ENCODE measurements around the gene ID3.

ID3 gene

DNA sequence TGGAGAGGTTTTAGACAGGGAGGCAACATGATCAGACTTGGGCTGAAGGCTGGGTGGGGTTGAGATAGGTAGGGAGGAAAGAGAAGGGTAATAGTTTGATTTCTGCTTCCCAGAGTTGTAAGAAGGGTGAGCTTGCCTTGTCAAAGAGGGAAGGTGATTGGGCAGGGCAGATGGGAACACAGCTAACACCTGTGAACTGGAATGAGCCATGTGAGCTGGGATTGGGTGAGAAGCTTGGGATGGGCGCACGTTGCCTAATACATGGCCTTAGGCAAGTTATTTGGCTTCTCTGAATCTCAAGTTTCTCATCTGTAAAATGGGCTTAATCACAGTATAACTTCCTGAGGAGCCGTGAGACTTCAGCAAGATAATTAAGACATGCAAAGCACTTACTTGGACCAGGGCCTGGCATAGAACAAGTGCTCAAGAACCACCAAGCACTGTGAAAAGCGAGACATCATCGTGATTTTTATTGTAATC is 33.8 kb upstream of the ID3 start:
- TF ChIP-seq, protein P1, sequence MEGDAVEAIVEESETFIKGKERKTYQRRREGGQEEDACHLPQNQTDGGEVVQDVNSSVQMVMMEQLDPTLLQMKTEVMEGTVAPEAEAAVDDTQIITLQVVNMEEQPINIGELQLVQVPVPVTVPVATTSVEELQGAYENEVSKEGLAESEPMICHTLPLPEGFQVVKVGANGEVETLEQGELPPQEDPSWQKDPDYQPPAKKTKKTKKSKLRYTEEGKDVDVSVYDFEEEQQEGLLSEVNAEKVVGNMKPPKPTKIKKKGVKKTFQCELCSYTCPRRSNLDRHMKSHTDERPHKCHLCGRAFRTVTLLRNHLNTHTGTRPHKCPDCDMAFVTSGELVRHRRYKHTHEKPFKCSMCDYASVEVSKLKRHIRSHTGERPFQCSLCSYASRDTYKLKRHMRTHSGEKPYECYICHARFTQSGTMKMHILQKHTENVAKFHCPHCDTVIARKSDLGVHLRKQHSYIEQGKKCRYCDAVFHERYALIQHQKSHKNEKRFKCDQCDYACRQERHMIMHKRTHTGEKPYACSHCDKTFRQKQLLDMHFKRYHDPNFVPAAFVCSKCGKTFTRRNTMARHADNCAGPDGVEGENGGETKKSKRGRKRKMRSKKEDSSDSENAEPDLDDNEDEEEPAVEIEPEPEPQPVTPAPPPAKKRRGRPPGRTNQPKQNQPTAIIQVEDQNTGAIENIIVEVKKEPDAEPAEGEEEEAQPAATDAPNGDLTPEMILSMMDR (IDR thresholded peaks at IDR 0.05; ENCODE audit: low read depth, low read length): no peak
- no peak overlapping the region for H3K4me3 ChIP-seq (ENCODE audit: low read depth, low read length)
- no peak for DNase-seq (ENCODE audit: low read depth, low spot score)
- in situ Hi-C loops (cut with HindIII; ENCODE audit: low sequenced_read_pairs): no loop called here

DNA sequence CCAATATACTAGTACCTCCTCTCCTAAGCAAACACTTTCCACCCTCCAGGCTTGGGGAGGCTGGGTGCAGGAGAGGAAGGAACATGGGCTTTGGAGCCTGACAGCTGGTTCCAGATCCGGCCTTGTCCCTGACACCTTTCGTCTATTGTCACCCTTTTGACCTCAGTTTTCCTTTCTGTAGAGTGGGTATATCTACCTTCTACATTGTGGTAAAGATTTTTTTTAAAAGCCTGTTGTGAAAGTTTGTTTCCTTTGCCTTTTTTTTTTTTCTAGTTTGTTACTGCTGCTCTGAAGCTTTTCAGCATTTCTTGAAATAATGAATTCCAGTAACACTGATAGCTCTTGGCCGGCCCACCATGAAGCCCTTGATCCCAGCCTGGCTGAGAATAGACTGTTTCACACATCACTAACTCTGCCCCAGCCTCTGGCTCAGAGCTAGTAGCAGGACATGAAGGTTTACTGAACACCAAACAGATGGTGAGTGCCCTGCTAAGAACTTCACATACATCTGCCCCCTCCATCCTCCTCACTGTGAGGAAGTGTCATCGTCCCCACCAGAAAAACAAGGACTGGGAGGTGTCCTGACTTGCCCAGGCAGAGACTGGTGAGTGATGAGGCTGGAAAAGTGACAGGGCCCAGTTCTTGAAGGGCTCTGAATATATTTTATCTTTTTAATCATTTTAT is 33.0 kb upstream of the ID3 start:
- no peak overlapping the region for H3K4me3 ChIP-seq (ENCODE audit: low read depth, low read length)
- DNase-seq (ENCODE audit: low read depth, low spot score): no peak
- in situ Hi-C loops (cut with HindIII; ENCODE audit: low sequenced_read_pairs): no loop called here
- TF ChIP-seq, protein P1 (IDR thresholded peaks at IDR 0.05; ENCODE audit: low read depth, low read length): no peak

DNA sequence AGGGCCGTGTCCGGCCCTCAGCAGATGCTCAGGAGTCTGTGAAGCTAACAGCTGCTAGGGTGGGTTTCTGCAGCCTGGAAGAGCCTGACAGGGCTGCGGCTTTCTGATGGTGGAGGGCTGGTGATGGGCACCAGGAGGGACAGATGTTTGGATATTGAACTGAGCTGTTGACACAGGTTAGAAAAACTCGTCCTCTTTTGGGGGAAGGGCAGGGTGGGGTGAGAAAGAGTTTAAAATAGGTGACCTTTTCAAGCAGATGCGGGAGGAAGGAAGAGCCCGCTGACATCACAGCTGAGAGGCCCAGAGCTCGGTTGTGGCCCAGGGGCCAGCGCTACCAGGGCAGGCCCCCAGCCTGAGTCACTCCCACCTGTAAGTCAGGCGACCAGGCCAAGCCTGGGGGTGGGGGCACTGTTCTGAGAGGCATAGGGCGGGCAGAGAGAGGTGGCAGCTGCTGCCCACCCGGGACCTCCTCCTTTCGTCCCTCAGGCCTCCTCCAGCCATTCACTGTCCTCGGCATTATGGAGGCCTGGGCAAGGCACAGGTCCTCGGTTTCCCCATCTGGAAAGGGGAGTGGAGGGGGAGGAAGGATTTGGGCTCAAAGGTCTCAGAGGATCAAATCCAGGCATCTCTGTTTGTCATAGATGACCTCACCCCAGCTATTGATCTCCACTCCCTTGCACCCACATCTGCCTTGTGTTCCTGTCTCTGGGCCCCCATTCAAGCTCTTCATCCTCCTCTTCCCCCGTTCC is 32.3 kb upstream of the ID3 start:
- DNase-seq (ENCODE audit: low read depth, low spot score): no peak
- TF ChIP-seq, protein P1 (IDR thresholded peaks at IDR 0.05; ENCODE audit: low read depth, low read length): no peak
- H3K4me3 ChIP-seq (ENCODE audit: low read depth, low read length): no peak overlapping the region
- in situ Hi-C loops (cut with HindIII; ENCODE audit: low sequenced_read_pairs): no loop called here

DNA sequence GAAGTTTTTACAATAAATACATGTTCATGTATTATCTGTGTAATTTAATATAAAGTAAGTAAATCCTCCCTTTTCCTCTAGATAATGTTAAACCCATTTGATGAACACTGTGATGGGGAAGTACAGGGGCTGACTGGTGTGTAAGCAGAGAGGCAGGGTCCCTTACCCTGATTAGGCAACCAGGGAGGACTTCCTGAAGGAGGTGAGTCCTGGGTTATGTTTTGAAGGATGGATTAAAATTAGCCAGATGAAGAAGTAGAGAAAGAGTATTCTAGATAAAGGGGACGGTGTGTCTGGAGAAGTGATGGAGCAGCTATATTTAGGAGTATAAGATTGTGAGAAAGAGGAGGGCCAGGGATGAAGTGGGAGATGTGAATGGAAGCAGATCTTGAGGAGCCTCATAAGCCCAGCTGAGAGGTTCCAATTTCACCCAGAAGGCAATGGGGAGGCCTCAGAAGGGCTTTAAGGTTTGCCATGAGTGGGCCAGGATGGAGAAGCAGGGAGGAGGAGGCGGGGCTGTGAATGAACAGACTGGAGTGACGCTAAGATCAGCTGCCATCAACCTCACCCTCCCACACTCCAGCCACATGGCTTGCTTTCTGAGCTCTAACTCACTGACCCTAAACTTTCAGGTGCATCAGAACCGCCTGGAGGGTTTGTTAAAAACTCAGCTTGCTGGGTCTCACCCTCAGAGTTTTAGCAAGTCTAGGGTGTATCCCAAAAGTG is 30.9 kb upstream of the ID3 start:
- no peak overlapping the region for H3K4me3 ChIP-seq (ENCODE audit: low read depth, low read length)
- no peak for DNase-seq (ENCODE audit: low read depth, low spot score)
- TF ChIP-seq, protein P1 (IDR thresholded peaks at IDR 0.05; ENCODE audit: low read depth, low read length): no peak
- in situ Hi-C loops (cut with HindIII; ENCODE audit: low sequenced_read_pairs): no loop called here

DNA sequence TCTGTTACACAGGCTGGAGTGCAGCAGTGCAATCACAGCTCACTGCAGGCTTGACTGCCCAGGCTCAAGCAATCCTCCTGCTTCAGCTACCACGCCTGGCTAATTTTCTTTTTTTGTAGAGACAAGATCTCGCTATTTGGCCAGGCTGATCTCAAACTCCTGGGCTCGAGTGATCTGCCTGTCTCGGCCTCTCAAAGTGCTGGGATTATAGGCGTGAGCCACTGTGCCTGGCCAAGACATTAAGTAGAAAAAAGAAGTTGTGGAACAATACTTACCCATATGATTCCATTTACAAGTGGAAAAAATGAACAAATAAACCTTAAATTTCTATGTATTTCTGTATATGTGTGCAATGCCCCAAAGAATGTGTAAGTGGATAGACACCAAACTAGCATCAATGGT is 30.3 kb upstream of the ID3 start:
- DNase-seq (ENCODE audit: low read depth, low spot score): no peak
- no peak overlapping the region for H3K4me3 ChIP-seq (ENCODE audit: low read depth, low read length)
- in situ Hi-C loops (cut with HindIII; ENCODE audit: low sequenced_read_pairs): no loop called here
- TF ChIP-seq, protein P1 (IDR thresholded peaks at IDR 0.05; ENCODE audit: low read depth, low read length): no peak

DNA sequence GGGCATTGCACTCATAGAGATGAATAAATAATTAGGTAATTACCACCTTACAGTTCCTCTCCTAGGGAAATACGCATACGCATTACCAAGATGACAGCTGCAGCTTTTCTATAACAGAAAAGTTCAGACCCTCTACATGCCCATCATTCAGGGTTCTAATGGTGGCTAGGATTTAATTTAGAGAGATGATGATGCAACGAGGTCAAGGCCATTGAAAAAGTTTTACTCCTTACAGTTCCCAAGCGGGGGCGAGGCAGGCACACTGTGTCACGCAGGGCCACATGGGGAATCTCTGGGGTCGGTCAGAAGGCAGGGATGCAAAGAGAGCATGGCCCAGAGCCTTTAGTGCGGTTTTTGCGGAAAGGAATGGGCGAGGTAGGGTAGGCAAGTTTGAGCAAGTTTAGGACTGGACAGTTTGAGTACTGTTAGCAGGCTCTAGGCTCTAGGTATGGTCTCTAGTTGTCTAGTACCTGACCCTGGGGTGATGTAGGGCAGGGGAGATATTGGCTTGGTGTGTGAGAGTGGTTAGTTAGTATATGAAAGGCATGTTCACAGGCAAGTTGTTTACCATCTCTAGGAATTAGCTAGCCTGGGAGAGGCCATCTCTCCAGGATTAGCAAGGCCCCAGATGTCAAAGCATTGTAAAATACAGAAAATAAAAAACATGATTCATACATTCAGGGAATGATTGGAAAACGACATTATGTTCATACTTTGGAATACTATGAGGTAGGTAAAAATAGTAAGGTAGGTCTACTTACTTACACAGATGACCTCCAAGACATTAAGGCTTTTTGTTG is 29.6 kb upstream of the ID3 start:
- in situ Hi-C loops (cut with HindIII; ENCODE audit: low sequenced_read_pairs): no loop called here
- H3K4me3 ChIP-seq (ENCODE audit: low read depth, low read length): no peak overlapping the region
- TF ChIP-seq, protein P1 (IDR thresholded peaks at IDR 0.05; ENCODE audit: low read depth, low read length): no peak
- DNase-seq (ENCODE audit: low read depth, low spot score): no peak

All from astrocyte of the spinal cord (primary cell).